Breast epithelium (tissue), 4 donors: ENCODE results near the gene NCOA6. TPM values are rescaled to one million over a fixed set of nuclear protein-coding genes. Genes with fewer than 3 reads are reported as not detected.

Experiments
- DNase-seq, 2 donors: peaks; one replicate each; pipeline ENCODE4 v3.0.0-alpha.2; 2019; ENCODE audit warnings: low spot score in 2 of 2
- H3K27ac ChIP-seq, 2 donors: fragments of 200-600 bp; sonication (generic) in 1 of 2; one replicate each; pipeline ENCODE4 v1.5.1; 2016 to 2019; ENCODE audit warnings: mild to moderate bottlenecking in 1 of 2
- H3K27me3 ChIP-seq, 2 donors: fragments of 200-600 bp; sonication (generic) in 1 of 2; one replicate each; pipeline versions ENCODE4 v1.5.1 to v1.6.0; 2017 to 2019; ENCODE audit warnings: control low read depth in 1 of 2, mild to moderate bottlenecking in 1 of 2
- H3K36me3 ChIP-seq: fragments of 200-600 bp; one replicate; pipeline ENCODE4 v1.5.1; 2019
- H3K4me1 ChIP-seq, 2 donors: fragments of 200-600 bp; sonication (generic); one replicate each; pipeline ENCODE4 v1.5.1; 2016 to 2019; ENCODE audit warnings: control low read depth in 1 of 2
- H3K4me3 ChIP-seq, 3 donors: fragments of 200-600 bp; sonication (generic); 1 replicate in 2 of 3; 2 replicates in 1 of 3; pipeline ENCODE4 v1.5.1; 2016 to 2019; ENCODE audit warnings: mild to moderate bottlenecking in 3 of 3, moderate library complexity in 2 of 3
- H3K9me3 ChIP-seq, 2 donors: fragments of 200-600 bp; sonication (generic) in 1 of 2; one replicate each; pipeline ENCODE4 v1.5.1; 2016 to 2019; ENCODE audit warnings: control low read depth in 1 of 2
- CTCF ChIP-seq, 3 donors: fragments of 450-650 bp; IDR thresholded peaks; one replicate each; pipeline ENCODE4 v1.5.1; 2016 to 2017; ENCODE audit warnings: antibody characterized with exemption in 3 of 3, mild to moderate bottlenecking in 3 of 3, moderate library complexity in 3 of 3
- POLR2A ChIP-seq: fragments of 450-650 bp; IDR thresholded peaks from one replicate; pipeline ENCODE4 v1.6.1; 2016; ENCODE audit warnings: antibody characterized with exemption, mild to moderate bottlenecking, moderate library complexity
- POLR2AphosphoS5 ChIP-seq, 3 donors: sonication (generic); formaldehyde crosslinking; IDR thresholded peaks; one replicate each; pipeline ENCODE4 v1.6.1; 2017; ENCODE audit warnings: antibody characterized with exemption in 3 of 3
- intact Hi-C: fragments of 100-400 bp; cut with DNase I; formaldehyde crosslinking; loops from one replicate; pipeline ENCODE4 v1.15.1; 2023; ENCODE audit warnings: low total_unique reads
- total RNA-seq, 3 donors: library from RNA; depleted of rRNA; stranded (reverse); fragments of >200 nt; gene quantifications; one replicate each; pipeline ENCODE4 v1.1.0, GENCODE V29; 2016

Gene NCOA6
- total RNA-seq, 3 donors from 2014 or later, result 20.0 to 20.6 (median 20.3) TPM

GRCh38 chr20:34705397-34706301 lies 119.8 kb downstream of the NCOA6 start:
- Histone ChIP-seq H3K4me3 (no peak overlapping the region), H3K4me1 (peaks cover 0 to 2% of the 10 kb centered on the region in 2 donors), H3K27ac (peak overlapping the region; percentile 100), H3K36me3 (no peaks in the 10 kb centered on the region), H3K9me3 (no peaks in the 10 kb centered on the region), H3K27me3 (no peaks in the 10 kb centered on the region)
- TF ChIP-seq POLR2AphosphoS5 (IDR thresholded peaks at IDR 0.05), result no peak
- no peak for TF ChIP-seq POLR2A
- no peak for TF ChIP-seq CTCF (IDR thresholded peaks at IDR 0.05)
- intact Hi-C loops, result loop anchor here (10.0 kb wide), 1 partner anchor 171 kb away; no protein-coding TSS in a partner anchor
- DNase-seq, result peak in 1 of 2 donors; percentile 24

GRCh38 chr20:34705008-34705396 lies 120.4 kb downstream of the NCOA6 start:
- peaks cover 0 to 2% of the 10 kb centered on the region in 2 donors for H3K4me1 ChIP-seq
- intact Hi-C loops, result loop anchor here (10.0 kb wide), 1 partner anchor 170 kb away; no protein-coding TSS in a partner anchor

GRCh38 chr20:34704177-34705007 lies 121.1 kb downstream of the NCOA6 start, which contains the start of gene TP53INP2:
TP53INP2 (plus strand) TSS chr20:34704344; CDS start chr20:34708740, 4,396 bp downstream.
- intact Hi-C loops, result loop anchor here (10.0 kb wide), 1 partner anchor 170 kb away; no protein-coding TSS in a partner anchor
- Histone ChIP-seq H3K4me3 (peak within 1 kb of the TSS; percentile 93 to 99 (median 97)), H3K9me3 (no peaks in the 10 kb centered on the region), H3K36me3 (no peaks in the 10 kb centered on the region), H3K27ac (peak within 1 kb of the TSS; percentile 100), H3K27me3 (no peaks in the 10 kb centered on the region), H3K4me1 (peaks cover 0 to 2% of the 10 kb centered on the region in 2 donors)
- peak in 2 of 3 donors; percentile 15 to 71 for TF ChIP-seq POLR2AphosphoS5 (IDR thresholded peaks at IDR 0.05)
- TF ChIP-seq POLR2A, result no peak
- peak; percentile 90 to 93 for DNase-seq

More at GRCh38 chr20:34705008-34705396, 120.4 kb downstream of the NCOA6 start:
- H3K9me3 ChIP-seq, result no peaks in the 10 kb centered on the region
- no peaks in the 10 kb centered on the region for H3K36me3 ChIP-seq
- no peak for TF ChIP-seq CTCF (IDR thresholded peaks at IDR 0.05)
- no peak for TF ChIP-seq POLR2AphosphoS5 (IDR thresholded peaks at IDR 0.05)
- TF ChIP-seq POLR2A, result no peak
- peak overlapping the region; percentile 93 to 99 (median 97) for H3K4me3 ChIP-seq
- no peak for DNase-seq
- H3K27me3 ChIP-seq, result no peaks in the 10 kb centered on the region
- H3K27ac ChIP-seq, result peak overlapping the region; percentile 100

GRCh38 chr20:34703424-34704176 lies 121.9 kb downstream of the NCOA6 start:
- DNase-seq, result peak; percentile 41 to 58
- no peak for TF ChIP-seq POLR2AphosphoS5 (IDR thresholded peaks at IDR 0.05)
- no peak for TF ChIP-seq POLR2A
- TF ChIP-seq CTCF (IDR thresholded peaks at IDR 0.05), result peak in 1 of 3 donors; percentile 10
- intact Hi-C loops, result loop anchor here (10.0 kb wide), 1 partner anchor 169 kb away; no protein-coding TSS in a partner anchor
- Histone ChIP-seq H3K27ac (peak overlapping the region; percentile 100), H3K4me1 (peaks cover 0 to 2% of the 10 kb centered on the region in 2 donors), H3K4me3 (peak overlapping the region; percentile 93 to 99 (median 97)), H3K9me3 (no peaks in the 10 kb centered on the region), H3K36me3 (no peaks in the 10 kb centered on the region), H3K27me3 (no peaks in the 10 kb centered on the region)

- H3K4me3 ChIP-seq, result peak overlapping the region in 2 of 3 donors; percentile 97 to 99
- H3K27ac ChIP-seq, result peak overlapping the region in 1 of 2 donors; percentile 100
Measured at GRCh38 chr20:34703061-34703423, 122.4 kb downstream of the NCOA6 start.

More at GRCh38 chr20:34703061-34703423, 122.4 kb downstream of the NCOA6 start:
- intact Hi-C loops, result loop anchor here (10.0 kb wide), 1 partner anchor 168 kb away; no protein-coding TSS in a partner anchor
- H3K4me1 ChIP-seq, result peaks cover 0 to 2% of the 10 kb centered on the region in 2 donors
- H3K27me3 ChIP-seq, result no peaks in the 10 kb centered on the region
- no peaks in the 10 kb centered on the region for H3K9me3 ChIP-seq
- no peaks in the 10 kb centered on the region for H3K36me3 ChIP-seq
- no peak for DNase-seq
- TF ChIP-seq CTCF (IDR thresholded peaks at IDR 0.05) (no peak), POLR2AphosphoS5 (IDR thresholded peaks at IDR 0.05) (no peak), POLR2A (no peak)
